Right lobe of liver (tissue), 6 donors: Measurements from ENCODE around the gene C2CD4D. TPM values are rescaled to one million over a fixed set of nuclear protein-coding genes. Genes with fewer than 3 reads are reported as not detected.

Experiments
- ATAC-seq, 4 donors: fragments of 200-7000 bp; cut with Tn5 transposase; one replicate each; pipeline ENCODE4 v1.9.1; 2020; ENCODE audit warnings: mild to moderate bottlenecking in 4 of 4, moderate library complexity in 4 of 4
- DNase-seq, 3 donors: peaks; one replicate each; pipeline ENCODE4 v3.0.0-alpha.2; 2020
- H3K27ac ChIP-seq, 3 donors: fragments of 200-600 bp; one replicate each; pipeline ENCODE4 v1.8.0; 2022
- H3K27me3 ChIP-seq, 2 donors: fragments of 200-600 bp; one replicate each; pipeline ENCODE4 v1.8.0; 2022
- H3K36me3 ChIP-seq, 4 donors: fragments of 200-600 bp; sonication (generic) in 1 of 4; one replicate each; pipeline versions ENCODE4 v1.5.1 to v1.8.0; 2017 to 2022; ENCODE audit warnings: control low read depth in 1 of 4
- H3K4me1 ChIP-seq, 4 donors: fragments of 200-600 bp; sonication (generic) in 1 of 4; one replicate each; pipeline versions ENCODE4 v1.5.1 to v1.8.0; 2017 to 2022; ENCODE audit warnings: control low read depth in 1 of 4
- H3K4me3 ChIP-seq, 3 donors: fragments of 200-600 bp; one replicate each; pipeline ENCODE4 v1.8.0; 2022
- H3K9me3 ChIP-seq, 4 donors: fragments of 200-600 bp; sonication (generic) in 1 of 4; one replicate each; pipeline versions ENCODE4 v1.5.1 to v1.8.0; 2017 to 2022; ENCODE audit warnings: control low read depth in 1 of 4
- CTCF ChIP-seq, 4 donors: fragments of 200-600 bp in 3 of 4; fragments of 450-650 bp in 1 of 4; IDR thresholded peaks; one replicate each; pipeline versions ENCODE4 v1.5.1 to v1.8.0; 2016 to 2022; ENCODE audit warnings: antibody characterized with exemption in 4 of 4, mild to moderate bottlenecking in 2 of 4
- POLR2A ChIP-seq: fragments of 450-650 bp; IDR thresholded peaks from one replicate; pipeline ENCODE4 v1.6.1; 2017; ENCODE audit warnings: antibody characterized with exemption, mild to moderate bottlenecking
- WGBS: methylation state at CpG from one replicate; pipeline ENCODE4 v1.1.6; 2018; ENCODE audit warnings: low coverage, low lambda C conversion rate; ENCODE audit not compliant: insufficient coverage; ENCODE audit errors: missing lambda C conversion rate; 5-methylcytosine and 5-hydroxymethylcytosine counted together
- intact Hi-C, 2 donors: fragments of 100-400 bp; cut with DNase I; formaldehyde crosslinking; loops; one replicate each; pipeline versions ENCODE4 v1.11.2 to v1.14.1; 2022
- total RNA-seq, 6 experiments: library from RNA; depleted of rRNA in 2 of 6; stranded (reverse); fragments of >200 nt in 2 of 6; fragmentation: NEBNext Ultra II Directional in 3 of 6; extraction: Animal tissue kit (Norgen Biotek cat#: 25700) in 3 of 6; gene quantifications; one replicate each; pipeline versions ENCODE4 v1.1.0 to v1.2.4, GENCODE V29; 2016 to 2023
- donor health status: DM: no; HTN: yes; CAD: no.
- donor health status: DM: no; HTN: no; CAD: no.
- donor health status: DM: no; HTN: no; CAD: no.
- donor health status: DM: no; HTN: yes; CAD: no.
- donor health status: DM: no; HTN: yes; CAD: no.

Gene C2CD4D
- total RNA-seq, 6 experiments from 2014 or later: not detected

GRCh38 chr1:151853411-151853943, 13.9 kb upstream of the C2CD4D start, which contains the start of gene THEM5:
TSS of gene THEM5 (minus strand) at chr1:151853712. CDS start at chr1:151853565, 147 bp downstream.
- Histone ChIP-seq H3K36me3 (no peaks in the 10 kb centered on the region), H3K27ac (no peak within 1 kb of the TSS), H3K4me1 (no peaks in the 10 kb centered on the region), H3K27me3 (no peaks in the 10 kb centered on the region), H3K9me3 (no peaks in the 10 kb centered on the region), H3K4me3 (no peak within 1 kb of the TSS)
- intact Hi-C loops: no loop called here
- DNase-seq: peak in 1 of 3 donors; percentile 28
- 82% methylated on average over 3 of the region's 5 CpGs for WGBS
- no peak for ATAC-seq
- TF ChIP-seq CTCF (IDR thresholded peaks at IDR 0.05) (no peak), POLR2A (no peak)

GRCh38 chr1:151852733-151853132, 13.1 kb upstream of the C2CD4D start:
- ATAC-seq (no peak), DNase-seq (peak in 1 of 3 donors; percentile 30)

GRCh38 chr1:151851886-151852285, 12.3 kb upstream of the C2CD4D start:
- ATAC-seq (no peak), DNase-seq (peak in 1 of 3 donors; percentile 21)
- Histone ChIP-seq H3K9me3 (no peaks in the 10 kb centered on the region), H3K27ac (no peak overlapping the region), H3K4me3 (no peak overlapping the region), H3K27me3 (no peaks in the 10 kb centered on the region), H3K4me1 (no peaks in the 10 kb centered on the region), H3K36me3 (no peaks in the 10 kb centered on the region)
- intact Hi-C loops: no loop called here
- 50% methylated on average over 2 of the region's 8 CpGs for WGBS
- no peak for TF ChIP-seq CTCF (IDR thresholded peaks at IDR 0.05)
- no peak for TF ChIP-seq POLR2A

More at GRCh38 chr1:151852733-151853132, 13.1 kb upstream of the C2CD4D start:
- intact Hi-C loops: no loop called here
- no peak overlapping the region for H3K4me3 ChIP-seq
- H3K27ac ChIP-seq: no peak overlapping the region
- no peak for TF ChIP-seq POLR2A
- no peak for TF ChIP-seq CTCF (IDR thresholded peaks at IDR 0.05)
- WGBS: 100% methylated on average over 1 of the region's 4 CpGs
- H3K4me1 ChIP-seq: no peaks in the 10 kb centered on the region
- no peaks in the 10 kb centered on the region for H3K27me3 ChIP-seq
- H3K9me3 ChIP-seq: no peaks in the 10 kb centered on the region
- no peaks in the 10 kb centered on the region for H3K36me3 ChIP-seq

GRCh38 chr1:151849871-151850270, 10.3 kb upstream of the C2CD4D start:
- TF ChIP-seq POLR2A (no peak), CTCF (IDR thresholded peaks at IDR 0.05) (no peak)
- no peaks in the 10 kb centered on the region for H3K4me1 ChIP-seq
- intact Hi-C loops: loop anchor here in 1 of 2 donors (10.0 kb wide), 1 partner anchor 265 kb away; no protein-coding TSS in a partner anchor
- H3K27me3 ChIP-seq: no peaks in the 10 kb centered on the region
- DNase-seq (peak in 1 of 3 donors; percentile 18), ATAC-seq (no peak)
- H3K9me3 ChIP-seq: no peaks in the 10 kb centered on the region
- H3K36me3 ChIP-seq: no peaks in the 10 kb centered on the region
- no peak overlapping the region for H3K4me3 ChIP-seq
- H3K27ac ChIP-seq: no peak overlapping the region
